Ammon's horn (tissue), 1 donor: ENCODE results near the gene GPR87.

Experiments used
- DNase-seq: peaks from one replicate; pipeline ENCODE4 v3.0.0-alpha.2; 2016; ENCODE audit warnings: low spot score

Gene GPR87

GRCh38 chr3:151283387-151283786 is 33.2 kb downstream of the GPR87 start:
- no peak for DNase-seq

- peak; percentile 74 for DNase-seq
These were observed 33.7 kb downstream of the GPR87 start for GRCh38 chr3:151282921-151283320.

DNA sequence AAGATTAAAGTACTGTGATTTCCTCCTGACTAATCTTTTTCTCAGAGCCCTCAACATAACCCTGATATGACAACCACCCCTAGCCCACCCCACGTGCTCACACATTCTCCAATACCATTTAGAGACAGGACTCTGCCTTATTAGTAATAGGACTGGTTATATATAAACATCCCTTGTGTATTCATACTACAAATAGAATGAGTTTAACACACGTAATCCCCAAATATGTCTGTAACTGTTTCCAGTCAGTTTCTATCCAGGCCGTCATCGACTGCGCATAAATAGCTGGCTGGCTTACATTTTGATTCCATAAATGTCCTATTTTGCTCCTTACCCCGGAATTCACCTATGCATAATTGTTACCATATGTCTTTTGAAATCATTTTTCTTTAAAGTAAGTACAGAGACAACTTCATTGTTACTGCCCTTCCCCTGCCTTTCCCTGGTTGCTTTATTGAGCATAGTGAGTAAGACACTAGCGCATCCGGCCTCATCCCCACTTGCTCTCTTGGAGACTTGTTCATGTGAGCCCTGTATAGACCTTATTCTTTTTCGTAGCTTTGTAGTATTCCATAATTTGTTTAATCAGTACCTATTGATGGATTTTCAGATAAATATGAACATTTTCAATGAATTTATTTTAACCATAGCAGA is 34.8 kb downstream of the GPR87 start:
- no peak for DNase-seq

- DNase-seq = peak; percentile 49
These were observed 38.4 kb downstream of the GPR87 start, which contains the start of gene P2RY14 for GRCh38 chr3:151278230-151278629. Gene P2RY14, minus strand, starts transcription at chr3:151278542. Its CDS starts 64,226 bp downstream, at chr3:151214316.

- no peak for DNase-seq
These were observed 40.0 kb downstream of the GPR87 start for GRCh38 chr3:151276687-151277042.

- no peak for DNase-seq
These were observed 40.5 kb downstream of the GPR87 start for GRCh38 chr3:151276038-151276686.

DNA sequence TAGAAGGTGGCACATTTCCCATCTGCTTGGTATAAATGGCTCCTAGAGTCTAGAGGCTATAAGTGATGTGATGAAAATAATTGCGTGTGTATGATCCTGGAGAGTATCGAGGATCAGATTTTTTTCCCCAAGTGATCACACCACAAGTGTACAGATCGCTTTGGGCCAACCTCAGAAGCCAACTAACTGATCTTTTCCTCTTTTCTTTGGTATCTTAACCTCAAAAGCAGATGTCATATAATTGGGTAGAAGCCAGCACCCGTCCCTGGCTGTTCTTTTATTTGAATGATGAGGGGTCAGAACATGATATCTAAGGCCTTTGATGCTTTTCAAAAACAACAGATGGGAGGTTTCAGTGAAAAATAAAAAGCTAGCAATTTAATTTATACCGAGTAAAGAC is 41.5 kb downstream of the GPR87 start:
- no peak for DNase-seq

GRCh38 chr3:151269631-151270030 is 47.0 kb downstream of the GPR87 start:
- no peak for DNase-seq

GRCh38 chr3:151268267-151269235 is 48.1 kb downstream of the GPR87 start:
- no peak for DNase-seq

- DNase-seq = no peak
These were observed 49.6 kb downstream of the GPR87 start for GRCh38 chr3:151267066-151267465.

- DNase-seq = peak; percentile 70
These were observed 50.8 kb downstream of the GPR87 start for GRCh38 chr3:151265866-151266265.

DNA sequence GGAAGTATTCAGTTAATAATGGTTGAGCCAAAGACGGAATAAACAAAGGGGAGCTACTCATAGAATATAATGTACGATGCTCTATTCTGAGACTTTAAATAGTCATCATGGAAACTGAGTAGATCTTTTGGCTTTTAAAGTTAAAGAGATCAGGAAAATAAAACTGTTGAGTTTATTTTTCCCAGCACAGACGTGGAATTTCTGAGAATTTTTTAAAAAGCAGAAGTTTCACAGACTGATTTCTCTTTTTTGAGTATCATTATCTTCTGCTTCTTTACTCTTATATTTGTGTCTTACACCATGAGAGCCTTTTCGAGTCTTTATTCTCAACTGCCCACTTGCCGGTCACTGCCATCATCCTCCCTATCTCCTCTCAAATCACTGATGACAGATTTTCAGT is 51.5 kb downstream of the GPR87 start:
- DNase-seq = no peak

DNA sequence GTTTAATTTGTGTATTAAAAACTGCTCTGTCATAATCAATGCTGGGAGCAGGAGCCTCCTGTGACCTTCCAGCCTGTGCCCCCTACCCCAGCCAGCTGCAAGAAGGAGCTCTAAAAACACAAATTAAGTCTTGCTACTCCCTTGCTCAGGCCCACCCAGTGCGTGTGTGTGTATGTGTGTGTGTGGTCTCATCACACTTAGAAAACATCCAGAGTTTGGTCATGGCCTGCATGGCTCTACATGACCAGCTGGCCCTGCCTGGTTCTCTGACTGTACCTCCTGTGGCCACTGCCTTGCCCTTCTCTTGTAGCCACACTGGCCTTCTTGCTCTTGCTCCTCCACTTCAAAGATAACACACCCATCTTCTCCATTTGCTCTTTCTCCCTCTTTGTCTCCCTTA is 52.0 kb downstream of the GPR87 start:
- DNase-seq = no peak

- no peak for DNase-seq
These were observed 53.6 kb downstream of the GPR87 start for GRCh38 chr3:151262871-151263525.

- DNase-seq = no peak
These were observed 57.0 kb downstream of the GPR87 start for GRCh38 chr3:151259664-151260063.

GRCh38 chr3:151256749-151257148 is 59.9 kb downstream of the GPR87 start:
- DNase-seq = no peak

DNA sequence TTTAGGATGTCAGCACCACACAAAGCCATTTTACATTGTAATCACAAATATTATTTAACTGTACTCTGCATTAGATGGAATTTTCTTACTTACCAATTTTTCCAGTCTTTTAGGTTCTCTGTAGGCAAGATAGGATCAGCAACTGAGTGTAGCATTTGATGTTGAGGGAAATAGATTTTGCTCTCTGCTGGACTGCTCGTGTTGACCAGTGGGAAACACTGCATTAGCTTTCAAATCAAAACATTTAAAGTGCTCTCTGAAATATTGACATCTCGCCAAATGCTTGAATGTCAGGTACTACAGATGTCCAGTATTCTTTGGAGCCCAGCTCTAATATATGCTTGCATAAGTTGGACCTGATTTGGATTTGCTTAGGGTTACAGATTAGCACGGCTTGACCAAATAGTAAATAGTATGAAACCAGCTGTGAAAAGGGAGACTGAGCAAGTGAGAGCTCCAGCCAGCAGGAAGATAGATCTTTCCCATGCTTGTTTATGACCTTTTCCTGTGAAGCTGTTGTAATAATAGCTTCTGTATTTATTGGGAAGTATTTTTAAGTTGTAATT is 67.8 kb downstream of the GPR87 start:
- no peak for DNase-seq
